HG03097 (cell line): ENCODE measurements around the gene TMC3.

Source experiments
- ATAC-seq: cut with Tn5 transposase; IDR thresholded peaks from one replicate; pipeline ENCODE4 v1.9.1; 2021; ENCODE audit not compliant: unreplicated experiment, low FRiP score

The TMC3 gene

GRCh38 chr15:81385721-81386076 is 11.7 kb upstream of the TMC3 start:
- ATAC-seq = no peak

- no peak for ATAC-seq
Observed at GRCh38 chr15:81384891-81385720, 11.1 kb upstream of the TMC3 start.

- no peak for ATAC-seq
Observed at GRCh38 chr15:81381720-81382119, 7.7 kb upstream of the TMC3 start.

GRCh38 chr15:81380668-81381067 is 6.7 kb upstream of the TMC3 start:
- no peak for ATAC-seq

- no peak for ATAC-seq
Observed at GRCh38 chr15:81380203-81380602, 6.2 kb upstream of the TMC3 start.

- no peak for ATAC-seq
Observed at GRCh38 chr15:81379269-81379668, 5.3 kb upstream of the TMC3 start.

GRCh38 chr15:81378443-81378842 is 4.4 kb upstream of the TMC3 start:
- no peak for ATAC-seq

GRCh38 chr15:81377871-81378270 is 3.9 kb upstream of the TMC3 start:
- ATAC-seq = no peak

GRCh38 chr15:81376231-81376630 is 2.2 kb upstream of the TMC3 start:
- ATAC-seq = no peak

- ATAC-seq = no peak
Observed at GRCh38 chr15:81375461-81375860, 1.4 kb upstream of the TMC3 start.

GRCh38 chr15:81373176-81373575 is 837 bp downstream of the TMC3 start:
- no peak for ATAC-seq

GRCh38 chr15:81372575-81372974 is 1.4 kb downstream of the TMC3 start:
- ATAC-seq = no peak

- ATAC-seq = no peak
Observed at GRCh38 chr15:81363718-81364500, 10.1 kb downstream of the TMC3 start.

- no peak for ATAC-seq
Observed at GRCh38 chr15:81363276-81363675, 10.7 kb downstream of the TMC3 start.

GRCh38 chr15:81362790-81363189 is 11.2 kb downstream of the TMC3 start:
- no peak for ATAC-seq

GRCh38 chr15:81361891-81362290 is 12.1 kb downstream of the TMC3 start:
- no peak for ATAC-seq

GRCh38 chr15:81360491-81360890 is 13.5 kb downstream of the TMC3 start:
- no peak for ATAC-seq

GRCh38 chr15:81358248-81358647 is 15.8 kb downstream of the TMC3 start:
- ATAC-seq = no peak

GRCh38 chr15:81357180-81357686 is 16.8 kb downstream of the TMC3 start:
- ATAC-seq = no peak

- ATAC-seq = no peak
Observed at GRCh38 chr15:81356252-81356651, 17.8 kb downstream of the TMC3 start.

GRCh38 chr15:81351651-81352050 is 22.4 kb downstream of the TMC3 start:
- no peak for ATAC-seq

GRCh38 chr15:81349271-81349670 is 24.7 kb downstream of the TMC3 start:
- no peak for ATAC-seq
